Endodermal cell (in vitro differentiated cells): ENCODE measurements around the gene TUT4. TPM values are rescaled to one million over a fixed set of nuclear protein-coding genes. Genes with fewer than 3 reads are reported as not detected.
A peak's percentile ranks its signal among the peaks of the same experiment; 100 is the strongest.

Experiments used
- DNase-seq: peaks from one replicate; pipeline ENCODE4 v3.0.0-alpha.2; 2017
- H3K27ac ChIP-seq: 2 replicates; pipeline ENCODE4 v1.5.1; 2013; ENCODE audit warnings: mild to moderate bottlenecking, low read depth, low read length, moderate library complexity
- H3K27me3 ChIP-seq: 2 replicates; pipeline ENCODE4 v1.6.1; 2013; ENCODE audit warnings: mild to moderate bottlenecking, low read length, moderate library complexity; ENCODE audit not compliant: insufficient read depth, control insufficient read depth, poor library complexity, severe bottlenecking
- H3K36me3 ChIP-seq: 2 replicates; pipeline ENCODE4 v1.7.0; 2013; ENCODE audit warnings: mild to moderate bottlenecking, low read length, moderate library complexity; ENCODE audit not compliant: control insufficient read depth, insufficient read depth
- H3K4me1 ChIP-seq: one replicate; pipeline ENCODE4 v1.7.0; 2013; ENCODE audit warnings: low read length; ENCODE audit not compliant: control insufficient read depth, insufficient read depth
- H3K4me3 ChIP-seq: 2 replicates; pipeline ENCODE4 v1.5.1; 2013; ENCODE audit warnings: mild to moderate bottlenecking, low read length, moderate library complexity
- H3K9ac ChIP-seq: 2 replicates; pipeline ENCODE4 v1.6.1; 2013; ENCODE audit warnings: mild to moderate bottlenecking, low read length, moderate library complexity; ENCODE audit not compliant: poor library complexity, severe bottlenecking; ENCODE audit errors: extremely low read depth
- H3K9me3 ChIP-seq: 2 replicates; pipeline ENCODE4 v1.6.1; 2013; ENCODE audit warnings: mild to moderate bottlenecking, low read length, moderate library complexity; ENCODE audit not compliant: control insufficient read depth
- H3K27ac Mint-ChIP-seq: 2 replicates; pipeline ENCODE4 v1.8.0; 2020; ENCODE audit warnings: mixed read lengths
- H3K27me3 Mint-ChIP-seq: 2 replicates; pipeline ENCODE4 v1.8.0; 2021; ENCODE audit warnings: mild to moderate bottlenecking, mixed read lengths; ENCODE audit not compliant: insufficient read depth
- H3K36me3 Mint-ChIP-seq: 2 replicates; pipeline ENCODE4 v1.8.0; 2020; ENCODE audit warnings: low read depth, mixed read lengths
- H3K4me1 Mint-ChIP-seq: 2 replicates; pipeline ENCODE4 v1.8.0; 2020; ENCODE audit warnings: mixed read lengths
- H3K4me3 Mint-ChIP-seq: 2 replicates; pipeline ENCODE4 v1.8.0; 2020; ENCODE audit warnings: mild to moderate bottlenecking, moderate library complexity, mixed read lengths
- H3K9me3 Mint-ChIP-seq: 2 replicates; pipeline ENCODE4 v1.8.0; 2020; ENCODE audit warnings: mild to moderate bottlenecking, mixed read lengths
- CTCF ChIP-seq: fragments of 200-600 bp; sonication (generic); conservative IDR thresholded peaks from 2 replicates; pipeline ENCODE4 v1.5.0; 2021; ENCODE audit warnings: antibody characterized with exemption, mild to moderate bottlenecking
- WGBS, 2 experiments: methylation state at CpG; one replicate each; pipeline versions ENCODE4 v1.1.5 to v1.1.7; 2013; ENCODE audit warnings: missing lambda C conversion rate in 2 of 2, mixed read lengths in 1 of 2; ENCODE audit not compliant: insufficient coverage in 1 of 2, insufficient read length in 1 of 2; 5-methylcytosine and 5-hydroxymethylcytosine counted together
- total RNA-seq, 2 donors: library from RNA; stranded (reverse); fragmentation: NEBNext Ultra II Directional in 1 of 2; extraction: Animal tissue kit (Norgen Biotek cat#: 25700) in 1 of 2; gene quantifications; 2 replicates in 1 of 2; 3 replicates in 1 of 2; pipeline ENCODE4 v1.2.1, GENCODE V29; 2021

The TUT4 gene
- total RNA-seq, 2 donors from 2014 or later: 131 to 170 TPM

- no peak overlapping the region for H3K9ac ChIP-seq
- H3K4me3 Mint-ChIP-seq: no peak overlapping the region
- peaks cover 6% of the 10 kb centered on the region for H3K4me1 Mint-ChIP-seq
- H3K4me3 ChIP-seq: no peak overlapping the region
- TF ChIP-seq CTCF: no peak
- no peak for DNase-seq
- WGBS, 2 experiments: 72 to 90% methylated on average over 1 of the region's 1 CpG
- no peaks in the 10 kb centered on the region for H3K27me3 ChIP-seq
- H3K36me3 Mint-ChIP-seq: no peaks in the 10 kb centered on the region
- H3K27me3 Mint-ChIP-seq: peaks cover 10% of the 10 kb centered on the region
- H3K4me1 ChIP-seq: no peaks in the 10 kb centered on the region
- no peaks in the 10 kb centered on the region for H3K9me3 Mint-ChIP-seq
- H3K36me3 ChIP-seq: no peaks in the 10 kb centered on the region
- no peaks in the 10 kb centered on the region for H3K9me3 ChIP-seq
- H3K27ac ChIP-seq: no peak overlapping the region
- H3K27ac Mint-ChIP-seq: no peak overlapping the region
These were observed 40.6 kb upstream of the TUT4 start for GRCh38 chr1:52593495-52593894.

- no peak overlapping the region for H3K27ac Mint-ChIP-seq
- H3K27me3 ChIP-seq: no peaks in the 10 kb centered on the region
- peaks cover 6% of the 10 kb centered on the region for H3K4me1 Mint-ChIP-seq
These were observed 39.9 kb upstream of the TUT4 start for GRCh38 chr1:52592637-52593323.

GRCh38 chr1:52590266-52590665, 37.4 kb upstream of the TUT4 start:
- peaks cover 1% of the 10 kb centered on the region for H3K27me3 Mint-ChIP-seq
- H3K9me3 Mint-ChIP-seq: no peaks in the 10 kb centered on the region
- Histone ChIP-seq H3K4me3 (no peak overlapping the region), H3K36me3 (no peaks in the 10 kb centered on the region), H3K9me3 (no peaks in the 10 kb centered on the region), H3K27ac (peak overlapping the region; percentile 67), H3K27me3 (no peaks in the 10 kb centered on the region), H3K4me1 (no peaks in the 10 kb centered on the region), H3K9ac (no peak overlapping the region)
- TF ChIP-seq CTCF: no peak
- H3K36me3 Mint-ChIP-seq: no peaks in the 10 kb centered on the region
- WGBS, 2 experiments: 0 to 66% methylated on average over 1 to 6 of the region's 6 CpGs
- H3K27ac Mint-ChIP-seq: no peak overlapping the region
- peaks cover 7% of the 10 kb centered on the region for H3K4me1 Mint-ChIP-seq
- H3K4me3 Mint-ChIP-seq: no peak overlapping the region
- no peak for DNase-seq

More at GRCh38 chr1:52592637-52593323, 39.9 kb upstream of the TUT4 start:
- H3K36me3 Mint-ChIP-seq: no peaks in the 10 kb centered on the region
- WGBS, 2 experiments: 90 to 92% methylated on average over 3 to 5 of the region's 5 CpGs
- H3K27me3 Mint-ChIP-seq: peaks cover 5% of the 10 kb centered on the region
- Histone ChIP-seq H3K9me3 (no peaks in the 10 kb centered on the region), H3K27ac (no peak overlapping the region), H3K4me1 (no peaks in the 10 kb centered on the region), H3K9ac (no peak overlapping the region), H3K4me3 (no peak overlapping the region), H3K36me3 (no peaks in the 10 kb centered on the region)
- TF ChIP-seq CTCF: no peak
- no peaks in the 10 kb centered on the region for H3K9me3 Mint-ChIP-seq
- H3K4me3 Mint-ChIP-seq: no peak overlapping the region
- DNase-seq: no peak
